ENCODE measurements around the gene DIP2B. TPM values are rescaled to one million over a fixed set of nuclear protein-coding genes. Genes with fewer than 3 reads are reported as not detected.

DIP2B gene
- total RNA-seq, 1 experiment from 2014 or later, result 3.4 TPM

- DNase-seq, result peak; percentile 24
- H3K27me3 ChIP-seq, result no peaks in the 10 kb centered on the region
- peaks cover 5% of the 10 kb centered on the region for H3K9me3 ChIP-seq
These were observed 280.7 kb downstream of the DIP2B start for GRCh38 chr12:50785406-50786001.

GRCh38 chr12:50786498-50787231, 281.9 kb downstream of the DIP2B start:
- peak; percentile 77 for DNase-seq
- Histone ChIP-seq H3K36me3 (peaks cover 40% of the 10 kb centered on the region), H3K9me3 (peaks cover 5% of the 10 kb centered on the region), H3K4me3 (no peak overlapping the region), H3K27me3 (no peaks in the 10 kb centered on the region)

More at GRCh38 chr12:50785406-50786001, 280.7 kb downstream of the DIP2B start:
- H3K4me3 ChIP-seq, result no peak overlapping the region
- H3K36me3 ChIP-seq, result peaks cover 50% of the 10 kb centered on the region

- no peaks in the 10 kb centered on the region for H3K27me3 ChIP-seq
- DNase-seq, result no peak
- peaks cover 34% of the 10 kb centered on the region for H3K36me3 ChIP-seq
- peaks cover 5% of the 10 kb centered on the region for H3K9me3 ChIP-seq
- H3K4me3 ChIP-seq, result no peak overlapping the region
These were observed 282.8 kb downstream of the DIP2B start for GRCh38 chr12:50787618-50788017.

GRCh38 chr12:50788561-50788960, 283.8 kb downstream of the DIP2B start:
- H3K9me3 ChIP-seq, result peaks cover 5% of the 10 kb centered on the region

GRCh38 chr12:50790081-50790480, 285.3 kb downstream of the DIP2B start:
- DNase-seq, result no peak
- peaks cover 29% of the 10 kb centered on the region for H3K36me3 ChIP-seq
- H3K4me3 ChIP-seq, result no peak overlapping the region
- peaks cover 7% of the 10 kb centered on the region for H3K9me3 ChIP-seq
- no peaks in the 10 kb centered on the region for H3K27me3 ChIP-seq

More at GRCh38 chr12:50788561-50788960, 283.8 kb downstream of the DIP2B start:
- H3K36me3 ChIP-seq, result peaks cover 32% of the 10 kb centered on the region
- H3K27me3 ChIP-seq, result no peaks in the 10 kb centered on the region
- DNase-seq, result no peak
- no peak overlapping the region for H3K4me3 ChIP-seq

Other genes starting within 250 kb of the DIP2B start
- 116 and 240 TPM in 2 replicates for gene LIMA1, start 221.5 kb upstream of the DIP2B start, total RNA-seq (2014; rRNA removed; shearing (Covaris generic); ENCODE audit: low replicate concordance)
- not detected in 2 replicates for gene FAM186A, start 108.4 kb upstream of the DIP2B start, total RNA-seq (2014; rRNA removed; shearing (Covaris generic); ENCODE audit: low replicate concordance)
- 15.6 and 20.3 TPM in 2 replicates for gene LARP4, start 104.1 kb upstream of the DIP2B start, total RNA-seq (2014; rRNA removed; shearing (Covaris generic); ENCODE audit: low replicate concordance)

Data from MG63 (cell line).